HFF-Myc (cell line): ENCODE results near the gene PCDHA1.
A peak's percentile ranks its signal among the peaks of the same experiment; 100 is the strongest.

Experiments
- DNase-seq: peaks from one replicate; pipeline ENCODE4 v3.0.0-alpha.2; 2011; ENCODE audit warnings: low read depth; ENCODE audit errors: extremely low read depth
- H3K4me3 ChIP-seq: replicated peaks from 2 replicates; pipeline ENCODE4 v1.5.1; 2011; ENCODE audit warnings: low read depth, mild to moderate bottlenecking, control low read depth, low read length
- TF ChIP-seq, protein P1 (sequence below): IDR thresholded peaks from 2 replicates; pipeline ENCODE4 v1.5.1; 2012; ENCODE audit warnings: mild to moderate bottlenecking, low read depth, low read length, control low read depth; ENCODE audit errors: missing control alignments

The PCDHA1 gene

DNA sequence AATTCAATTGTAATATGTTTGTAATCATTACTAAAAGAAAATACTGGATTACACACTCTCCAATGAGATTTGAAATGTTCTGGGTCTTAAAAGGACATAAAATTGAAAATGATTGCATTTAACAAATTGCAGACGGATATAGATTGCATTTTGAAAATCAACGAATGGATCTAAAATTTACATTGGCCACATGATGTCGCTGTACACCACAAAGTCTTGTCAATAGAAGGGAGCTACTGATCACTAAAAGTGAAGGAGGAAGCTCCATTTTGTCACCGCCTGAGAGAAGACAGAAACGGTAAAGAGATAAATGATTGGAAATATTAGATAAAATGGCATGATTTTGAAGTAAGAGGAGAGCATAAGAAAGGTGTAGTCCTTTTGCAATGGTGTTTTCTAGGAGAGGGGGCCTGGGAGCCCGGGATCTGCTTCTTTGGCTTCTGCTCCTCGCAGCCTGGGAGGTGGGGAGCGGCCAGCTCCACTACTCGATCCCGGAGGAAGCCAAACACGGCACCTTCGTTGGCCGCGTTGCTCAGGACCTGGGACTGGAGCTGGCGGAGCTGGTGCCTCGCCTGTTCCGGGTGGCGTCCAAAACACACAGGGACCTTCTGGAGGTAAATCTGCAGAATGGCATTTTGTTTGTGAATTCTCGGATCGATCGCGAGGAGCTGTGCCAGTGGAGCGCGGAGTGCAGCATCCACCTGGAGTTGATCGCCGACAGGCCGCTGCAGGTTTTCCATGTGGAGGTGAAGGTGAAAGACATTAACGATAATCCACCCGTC lies at the start of gene PCDHA1:
Gene PCDHA1, plus strand, starts transcription at position 236 of the 782 bp plus-strand sequence.
- TF ChIP-seq, protein P1, sequence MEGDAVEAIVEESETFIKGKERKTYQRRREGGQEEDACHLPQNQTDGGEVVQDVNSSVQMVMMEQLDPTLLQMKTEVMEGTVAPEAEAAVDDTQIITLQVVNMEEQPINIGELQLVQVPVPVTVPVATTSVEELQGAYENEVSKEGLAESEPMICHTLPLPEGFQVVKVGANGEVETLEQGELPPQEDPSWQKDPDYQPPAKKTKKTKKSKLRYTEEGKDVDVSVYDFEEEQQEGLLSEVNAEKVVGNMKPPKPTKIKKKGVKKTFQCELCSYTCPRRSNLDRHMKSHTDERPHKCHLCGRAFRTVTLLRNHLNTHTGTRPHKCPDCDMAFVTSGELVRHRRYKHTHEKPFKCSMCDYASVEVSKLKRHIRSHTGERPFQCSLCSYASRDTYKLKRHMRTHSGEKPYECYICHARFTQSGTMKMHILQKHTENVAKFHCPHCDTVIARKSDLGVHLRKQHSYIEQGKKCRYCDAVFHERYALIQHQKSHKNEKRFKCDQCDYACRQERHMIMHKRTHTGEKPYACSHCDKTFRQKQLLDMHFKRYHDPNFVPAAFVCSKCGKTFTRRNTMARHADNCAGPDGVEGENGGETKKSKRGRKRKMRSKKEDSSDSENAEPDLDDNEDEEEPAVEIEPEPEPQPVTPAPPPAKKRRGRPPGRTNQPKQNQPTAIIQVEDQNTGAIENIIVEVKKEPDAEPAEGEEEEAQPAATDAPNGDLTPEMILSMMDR = peak; percentile 4
- no peak within 1 kb of the TSS for H3K4me3 ChIP-seq
- DNase-seq = no peak

DNA sequence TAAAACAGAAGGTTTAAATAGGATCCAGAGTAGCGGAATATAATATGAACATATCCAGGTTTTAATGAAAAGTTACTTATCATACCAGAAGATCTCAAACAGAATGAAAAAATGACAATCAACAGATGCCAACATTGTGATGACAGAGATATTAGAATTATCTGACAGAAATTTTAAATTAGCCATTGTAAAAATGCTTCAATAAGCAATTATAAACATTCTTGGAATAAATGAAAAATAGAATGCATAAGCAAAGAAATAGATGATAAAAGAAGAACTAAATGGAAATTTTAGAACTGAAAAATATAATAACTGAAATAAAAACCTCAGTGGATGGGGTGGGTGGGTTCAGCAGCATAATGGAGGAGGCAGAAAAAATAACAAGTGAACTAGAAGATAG lies 48.5 kb upstream of the PCDHA1 start:
- DNase-seq = no peak
- no peak overlapping the region for H3K4me3 ChIP-seq
- TF ChIP-seq, protein P1 = no peak

DNA sequence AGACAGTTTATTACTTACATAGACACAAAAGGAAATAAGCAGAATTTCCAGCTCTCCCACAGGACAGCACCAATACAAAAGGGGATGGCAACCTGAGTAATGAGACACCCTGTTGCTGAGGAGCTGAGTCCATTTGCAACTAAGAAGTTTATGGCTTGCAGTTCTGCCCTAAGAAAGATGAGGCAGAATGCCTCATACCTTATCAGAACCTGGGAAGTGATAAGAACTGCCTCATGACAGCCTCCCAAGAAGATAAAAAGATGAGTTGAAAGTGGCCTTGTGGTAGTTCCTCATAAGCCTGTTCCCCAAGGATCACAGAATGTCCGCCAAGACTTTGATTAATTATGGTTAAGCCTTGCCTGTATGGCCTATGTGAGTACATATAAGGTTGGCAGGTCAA lies 44.0 kb upstream of the PCDHA1 start:
- TF ChIP-seq, protein P1 = no peak
- no peak overlapping the region for H3K4me3 ChIP-seq
- no peak for DNase-seq

DNA sequence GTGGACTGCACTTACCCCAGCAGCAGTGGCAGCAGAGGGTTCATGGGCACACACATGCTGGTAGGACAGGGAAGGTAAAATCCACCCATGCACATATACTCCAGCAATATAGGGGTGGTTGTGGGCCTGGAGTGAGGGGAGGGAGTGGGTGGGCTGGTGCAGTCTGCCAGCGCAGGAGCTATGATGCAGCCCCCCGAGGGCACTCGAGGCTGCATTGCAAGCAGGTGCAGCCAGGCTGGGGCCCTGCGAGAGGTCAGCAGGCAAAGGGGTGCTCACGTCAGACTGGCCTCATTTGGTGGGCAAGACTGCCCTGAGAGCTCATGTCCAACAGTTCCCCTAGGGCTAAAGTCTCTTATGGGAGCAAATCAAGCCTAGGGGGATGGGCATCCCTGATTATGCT lies 32.4 kb upstream of the PCDHA1 start:
- no peak overlapping the region for H3K4me3 ChIP-seq
- DNase-seq = no peak
- TF ChIP-seq, protein P1 = no peak

- DNase-seq = no peak
- TF ChIP-seq, protein P1 = no peak
- no peak overlapping the region for H3K4me3 ChIP-seq
Measured at GRCh38 chr5:140764177-140764973, 21.6 kb upstream of the PCDHA1 start.

DNA sequence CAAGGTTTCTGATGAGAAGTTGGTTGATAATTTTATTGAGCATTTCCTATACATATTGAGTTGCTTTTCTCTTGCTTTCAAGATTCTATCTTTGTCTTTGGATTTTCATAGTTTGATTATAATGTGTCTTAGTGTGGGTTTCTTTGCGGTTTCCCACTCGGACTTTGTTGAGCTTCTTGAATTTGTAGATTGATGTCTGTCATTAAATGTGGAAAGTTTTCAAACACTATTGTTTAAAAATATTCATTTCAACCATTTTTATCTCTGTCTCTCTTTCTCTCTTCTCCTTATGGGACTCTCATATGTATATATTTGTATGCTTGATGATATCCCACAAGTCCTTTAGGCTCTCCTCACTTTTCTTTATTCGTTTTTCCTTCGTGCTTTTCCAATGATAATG lies 18.5 kb upstream of the PCDHA1 start:
- H3K4me3 ChIP-seq = no peak overlapping the region
- TF ChIP-seq, protein P1 = no peak
- no peak for DNase-seq
